Natural killer cell (primary cell): Measurements from ENCODE around the gene CD8A. TPM values are rescaled to one million over a fixed set of nuclear protein-coding genes. Genes with fewer than 3 reads are reported as not detected.

ENCODE experiments used
- ATAC-seq, 3 donors: fragments of 150-1000 bp in 2 of 3; fragments of 200-7000 bp in 1 of 3; cut with Tn5 transposase; 1 replicate in 1 of 3; 2 replicates in 2 of 3; pipeline ENCODE4 v1.10.0; 2021; ENCODE audit warnings: mild to moderate bottlenecking in 2 of 3, moderate library complexity in 2 of 3
- DNase-seq, 2 donors: peaks; one replicate each; pipeline versions ENCODE4 v3.0.0 to v3.0.0-alpha.2; 2013 to 2021; ENCODE audit warnings: mixed read lengths in 1 of 2
- H3K27ac ChIP-seq: one replicate; pipeline ENCODE4 v1.5.1; 2013; ENCODE audit warnings: mild to moderate bottlenecking, low read length
- H3K27me3 ChIP-seq: one replicate; pipeline ENCODE4 v1.6.1; 2013; ENCODE audit warnings: low read length; ENCODE audit not compliant: control insufficient read depth, insufficient read depth
- H3K36me3 ChIP-seq: one replicate; pipeline ENCODE4 v1.6.1; 2013; ENCODE audit warnings: low read length; ENCODE audit not compliant: control insufficient read depth, insufficient read depth
- H3K4me1 ChIP-seq: one replicate; pipeline ENCODE4 v1.6.1; 2013; ENCODE audit warnings: low read length; ENCODE audit not compliant: control insufficient read depth, insufficient read depth
- H3K4me3 ChIP-seq: one replicate; pipeline ENCODE4 v1.5.1; 2013; ENCODE audit warnings: low read length
- H3K9me3 ChIP-seq: one replicate; pipeline ENCODE4 v1.6.1; 2013; ENCODE audit warnings: low read length; ENCODE audit not compliant: control insufficient read depth, insufficient read depth
- H3K27ac Mint-ChIP-seq, 2 donors: one replicate each; pipeline ENCODE4 v1.8.0; 2022; ENCODE audit warnings: mild to moderate bottlenecking in 2 of 2, mixed read lengths in 2 of 2, moderate library complexity in 1 of 2
- H3K27me3 Mint-ChIP-seq, 2 donors: one replicate each; pipeline ENCODE4 v1.8.0; 2022; ENCODE audit warnings: low read depth in 2 of 2, mixed read lengths in 2 of 2
- H3K36me3 Mint-ChIP-seq: one replicate; pipeline ENCODE4 v1.8.0; 2022; ENCODE audit warnings: mixed read lengths
- H3K4me1 Mint-ChIP-seq, 2 donors: one replicate each; pipeline ENCODE4 v1.8.0; 2022; ENCODE audit warnings: mixed read lengths in 2 of 2
- H3K4me3 Mint-ChIP-seq: one replicate; pipeline ENCODE4 v1.8.0; 2022; ENCODE audit warnings: mild to moderate bottlenecking, moderate library complexity, mixed read lengths
- H3K9me3 Mint-ChIP-seq, 2 donors: one replicate each; pipeline ENCODE4 v1.8.0; 2022; ENCODE audit warnings: mixed read lengths in 2 of 2
- WGBS: methylation state at CpG from one replicate; pipeline ENCODE4 v1.1.7; 2013; ENCODE audit warnings: missing lambda C conversion rate; ENCODE audit not compliant: insufficient coverage; 5-methylcytosine and 5-hydroxymethylcytosine counted together
- intact Hi-C: fragments of 100-400 bp; cut with micrococcal nuclease; formaldehyde crosslinking; loops from one replicate; pipeline ENCODE4 v1.14.2; 2022
- total RNA-seq, 4 donors: library from RNA; stranded (reverse); fragments of 120-200 nt in 1 of 4; gene quantifications; one replicate each; pipeline versions ENCODE4 v1.2.3 to v1.2.4, GENCODE V29; 2013 to 2022
- TF ChIP-seq, protein P1 (sequence below): fragments of 200-600 bp; IDR thresholded peaks from one replicate; pipeline ENCODE4 v1.8.0; 2022; ENCODE audit warnings: antibody characterized with exemption

Gene CD8A
- total RNA-seq, 3 donors from 2014 or later (not counting 1 experiment from before 2014, with no cell fraction given): 85.3 to 208 (median 162) TPM

DNA sequence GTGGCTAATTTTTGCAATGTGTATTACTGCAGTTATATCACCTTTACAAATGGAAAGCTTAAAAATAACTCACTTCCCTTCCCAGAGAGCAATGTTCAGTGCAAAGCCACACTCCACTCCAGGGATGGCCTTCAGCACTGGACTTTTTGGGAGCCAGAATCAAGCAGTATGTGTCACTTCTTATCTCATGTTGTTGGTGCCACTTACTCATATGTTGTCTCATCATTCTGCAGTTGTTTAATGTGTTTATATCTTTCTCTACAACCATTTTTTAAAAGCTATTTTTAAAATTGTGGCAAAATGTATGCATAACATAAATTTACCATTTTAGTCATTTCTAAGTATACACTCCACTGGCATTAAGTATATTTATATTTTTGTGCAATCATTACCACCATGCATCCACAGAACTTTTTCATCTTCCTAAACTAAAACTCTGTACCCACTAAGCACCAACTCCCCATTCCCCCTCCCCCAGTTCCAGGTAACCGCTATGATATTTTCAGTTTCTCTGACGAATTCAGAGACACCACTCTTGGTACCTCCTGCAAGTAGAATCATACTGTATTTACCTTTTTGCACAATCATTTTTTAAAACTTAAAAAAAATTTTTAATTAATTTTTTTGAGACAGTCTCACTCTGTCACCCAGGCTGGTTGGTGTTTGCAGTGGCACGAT, 32.1 kb upstream of the CD8A start:
- H3K4me1 ChIP-seq: peaks cover 4% of the 10 kb centered on the region
- TF ChIP-seq, protein P1, sequence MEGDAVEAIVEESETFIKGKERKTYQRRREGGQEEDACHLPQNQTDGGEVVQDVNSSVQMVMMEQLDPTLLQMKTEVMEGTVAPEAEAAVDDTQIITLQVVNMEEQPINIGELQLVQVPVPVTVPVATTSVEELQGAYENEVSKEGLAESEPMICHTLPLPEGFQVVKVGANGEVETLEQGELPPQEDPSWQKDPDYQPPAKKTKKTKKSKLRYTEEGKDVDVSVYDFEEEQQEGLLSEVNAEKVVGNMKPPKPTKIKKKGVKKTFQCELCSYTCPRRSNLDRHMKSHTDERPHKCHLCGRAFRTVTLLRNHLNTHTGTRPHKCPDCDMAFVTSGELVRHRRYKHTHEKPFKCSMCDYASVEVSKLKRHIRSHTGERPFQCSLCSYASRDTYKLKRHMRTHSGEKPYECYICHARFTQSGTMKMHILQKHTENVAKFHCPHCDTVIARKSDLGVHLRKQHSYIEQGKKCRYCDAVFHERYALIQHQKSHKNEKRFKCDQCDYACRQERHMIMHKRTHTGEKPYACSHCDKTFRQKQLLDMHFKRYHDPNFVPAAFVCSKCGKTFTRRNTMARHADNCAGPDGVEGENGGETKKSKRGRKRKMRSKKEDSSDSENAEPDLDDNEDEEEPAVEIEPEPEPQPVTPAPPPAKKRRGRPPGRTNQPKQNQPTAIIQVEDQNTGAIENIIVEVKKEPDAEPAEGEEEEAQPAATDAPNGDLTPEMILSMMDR: no peak
- Mint-ChIP-seq H3K9me3 (no peaks in the 10 kb centered on the region), H3K27ac (no peak overlapping the region), H3K27me3 (peaks cover 6 to 10% of the 10 kb centered on the region in 2 donors), H3K4me3 (no peak overlapping the region), H3K4me1 (peaks cover 6 to 10% of the 10 kb centered on the region in 2 donors), H3K36me3 (no peaks in the 10 kb centered on the region)
- ATAC-seq (no peak), DNase-seq (no peak)
- intact Hi-C loops: no loop called here
- no peaks in the 10 kb centered on the region for H3K27me3 ChIP-seq
- no peaks in the 10 kb centered on the region for H3K36me3 ChIP-seq
- H3K9me3 ChIP-seq: peaks cover 2% of the 10 kb centered on the region
- H3K4me3 ChIP-seq: no peak overlapping the region
- 50% methylated on average over 3 of the region's 3 CpGs for WGBS
- H3K27ac ChIP-seq: no peak overlapping the region

DNA sequence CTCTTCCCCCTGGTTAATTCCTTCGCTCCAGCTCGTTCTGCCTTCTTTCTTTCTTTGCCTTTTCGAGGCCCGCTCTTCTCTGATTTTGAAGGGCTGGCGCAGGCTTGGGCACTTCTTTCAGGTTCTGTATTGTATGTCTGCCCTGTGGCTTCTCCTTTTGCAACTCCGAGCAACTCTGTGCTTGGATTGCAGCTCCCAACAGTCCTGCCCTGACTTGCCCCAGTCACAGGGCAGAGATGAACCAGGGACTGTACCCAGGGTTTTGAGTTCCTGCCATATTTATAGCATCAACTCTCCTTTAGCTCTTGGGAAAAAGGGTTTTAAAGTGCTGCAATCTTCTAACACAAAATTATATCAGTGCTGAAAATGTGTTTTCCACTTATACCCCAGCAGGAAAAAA, 31.1 kb upstream of the CD8A start:
- H3K27ac ChIP-seq: peak overlapping the region; percentile 26
- TF ChIP-seq, protein P1: no peak
- no peak overlapping the region for H3K4me3 ChIP-seq
- Mint-ChIP-seq H3K4me3 (no peak overlapping the region), H3K27me3 (peaks cover 9 to 10% of the 10 kb centered on the region in 2 donors), H3K9me3 (no peaks in the 10 kb centered on the region), H3K4me1 (peaks cover 6 to 10% of the 10 kb centered on the region in 2 donors), H3K36me3 (no peaks in the 10 kb centered on the region), H3K27ac (no peak overlapping the region)
- intact Hi-C loops: no loop called here
- no peaks in the 10 kb centered on the region for H3K4me1 ChIP-seq
- ATAC-seq (no peak), DNase-seq (no peak)
- 91% methylated on average over 6 of the region's 6 CpGs for WGBS
- no peaks in the 10 kb centered on the region for H3K36me3 ChIP-seq
- no peaks in the 10 kb centered on the region for H3K27me3 ChIP-seq
- peaks cover 2% of the 10 kb centered on the region for H3K9me3 ChIP-seq

DNA sequence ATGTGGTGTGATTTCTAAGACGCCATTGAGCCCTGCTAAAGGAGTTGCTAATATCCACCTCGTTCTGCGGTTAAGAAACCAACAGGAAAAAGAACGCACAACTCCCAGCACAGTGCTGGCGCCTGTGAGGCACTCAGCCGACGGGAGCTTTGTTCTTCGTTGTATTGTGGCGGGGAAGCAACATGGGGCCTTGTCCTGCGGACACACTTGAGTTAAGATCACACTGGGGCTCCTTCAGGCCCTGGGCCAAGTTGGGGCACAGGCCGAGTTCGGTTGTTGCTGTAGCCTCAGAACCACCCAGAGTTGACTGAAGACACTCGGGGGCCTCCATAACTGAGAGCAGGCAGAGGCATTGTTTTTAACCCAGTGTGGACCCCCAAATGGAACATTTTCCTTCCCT, 30.6 kb upstream of the CD8A start:
- peaks cover 9 to 10% of the 10 kb centered on the region in 2 donors for H3K27me3 Mint-ChIP-seq
- H3K27ac Mint-ChIP-seq: no peak overlapping the region
- TF ChIP-seq, protein P1: no peak
- DNase-seq (peak in 1 of 2 donors; percentile 55), ATAC-seq (no peak)
- no peaks in the 10 kb centered on the region for H3K9me3 Mint-ChIP-seq
- peak overlapping the region; percentile 26 for H3K27ac ChIP-seq
- no peaks in the 10 kb centered on the region for H3K36me3 Mint-ChIP-seq
- H3K36me3 ChIP-seq: no peaks in the 10 kb centered on the region
- H3K4me1 ChIP-seq: no peaks in the 10 kb centered on the region
- H3K4me1 Mint-ChIP-seq: peaks cover 4 to 8% of the 10 kb centered on the region in 2 donors
- intact Hi-C loops: no loop called here
- peaks cover 2% of the 10 kb centered on the region for H3K9me3 ChIP-seq
- H3K4me3 Mint-ChIP-seq: no peak overlapping the region
- no peaks in the 10 kb centered on the region for H3K27me3 ChIP-seq
- WGBS: 91% methylated on average over 13 of the region's 13 CpGs
- no peak overlapping the region for H3K4me3 ChIP-seq

DNA sequence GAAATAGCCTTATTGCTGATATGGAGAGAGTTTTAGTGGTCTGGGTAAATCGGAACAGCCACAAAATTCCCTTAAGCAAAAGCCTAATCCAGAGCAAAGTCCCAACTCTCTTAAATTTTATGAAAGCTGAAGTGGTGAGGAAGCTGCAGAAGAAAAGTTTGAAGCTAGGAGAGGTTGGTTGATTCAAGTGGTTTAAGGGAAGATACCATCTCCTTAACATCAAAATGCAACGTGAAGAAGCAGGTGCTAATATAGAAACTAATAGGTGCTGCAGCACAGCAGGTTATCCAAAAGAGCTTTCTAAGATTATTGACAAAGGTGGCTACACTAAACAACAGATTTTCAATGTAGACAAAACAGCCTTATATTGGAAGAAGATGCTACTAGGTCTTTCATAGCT, 28.2 kb upstream of the CD8A start:
- TF ChIP-seq, protein P1: no peak
- no peaks in the 10 kb centered on the region for H3K36me3 ChIP-seq
- H3K27me3 ChIP-seq: no peaks in the 10 kb centered on the region
- H3K27ac ChIP-seq: no peak overlapping the region
- ATAC-seq (no peak), DNase-seq (peak in 1 of 2 donors; percentile 40)
- peaks cover 2% of the 10 kb centered on the region for H3K9me3 ChIP-seq
- H3K4me1 ChIP-seq: no peaks in the 10 kb centered on the region
- Mint-ChIP-seq H3K27me3 (peaks cover 9 to 10% of the 10 kb centered on the region in 2 donors), H3K9me3 (no peaks in the 10 kb centered on the region), H3K4me1 (no peaks in the 10 kb centered on the region), H3K36me3 (no peaks in the 10 kb centered on the region), H3K27ac (no peak overlapping the region), H3K4me3 (no peak overlapping the region)
- no peak overlapping the region for H3K4me3 ChIP-seq
- intact Hi-C loops: no loop called here
- no CpG with 5 or more reads among the region's 2 CpGs for WGBS
